ENCODE measurements around the gene PTPRJ.

GRCh38 chr11:48141475-48142122 lies 161.2 kb downstream of the PTPRJ start:
- no peak for TF ChIP-seq CTCF (IDR thresholded peaks at IDR 0.05)
- no peak for TF ChIP-seq POLR2A (IDR thresholded peaks at IDR 0.05)
